Anterior cingulate cortex (tissue), 58 donors: ENCODE data around the gene RASL11A.
"Not testable (repeated sequence)": the region's sequence is repeated elsewhere in the genome, so short reads cannot be mapped to it uniquely, and the experiment has no call there.

Experiments used
- DNase-seq, 58 donors: peaks; one replicate each; lab custom pipeline; 2025; lab: John Stamatoyannopoulos, UW

RASL11A gene

GRCh38 chr13:27296496-27296895 is 25.9 kb downstream of the RASL11A start:
- DNase-seq: peak in 3 of 58 donors; percentile 25 to 35 (median 30)

- DNase-seq: no peak
Observed at GRCh38 chr13:27298849-27299248, 28.2 kb downstream of the RASL11A start.

- DNase-seq: not testable (repeated sequence)
Observed at GRCh38 chr13:27300406-27300805, 29.8 kb downstream of the RASL11A start.

- DNase-seq: no peak
Observed at GRCh38 chr13:27300941-27301586, 30.4 kb downstream of the RASL11A start.

- DNase-seq: no peak
Observed at GRCh38 chr13:27302643-27303262, 32.1 kb downstream of the RASL11A start.

GRCh38 chr13:27304099-27304498 is 33.5 kb downstream of the RASL11A start:
- no peak for DNase-seq

GRCh38 chr13:27304611-27305010 is 34.0 kb downstream of the RASL11A start:
- no peak for DNase-seq

GRCh38 chr13:27306364-27306763 is 35.7 kb downstream of the RASL11A start:
- no peak for DNase-seq

GRCh38 chr13:27308941-27309340 is 38.3 kb downstream of the RASL11A start:
- DNase-seq: no peak

GRCh38 chr13:27309401-27309958 is 38.9 kb downstream of the RASL11A start:
- DNase-seq: no peak

GRCh38 chr13:27309967-27310598 is 39.5 kb downstream of the RASL11A start:
- DNase-seq: no peak

GRCh38 chr13:27310946-27311345 is 40.3 kb downstream of the RASL11A start:
- no peak for DNase-seq

- DNase-seq: no peak
Observed at GRCh38 chr13:27311518-27312210, 41.0 kb downstream of the RASL11A start.

GRCh38 chr13:27313770-27314169 is 43.1 kb downstream of the RASL11A start:
- DNase-seq: no peak

GRCh38 chr13:27319404-27319803 is 48.8 kb downstream of the RASL11A start:
- no peak for DNase-seq

GRCh38 chr13:27321468-27322431 is 51.1 kb downstream of the RASL11A start:
- DNase-seq: no peak

- DNase-seq: not testable (repeated sequence)
Observed at GRCh38 chr13:27322443-27322842, 51.8 kb downstream of the RASL11A start.
